T-helper 1 cell treated with Interleukin-12 subunit alpha and Interleukin-12 subunit beta and Interleukin-4 antibody, amounts not matched to agents 30 μg/mL and 1 μg/mL, for 36 hours (primary cell): ENCODE results near the gene SLC7A5.

Experiments used
- H3K27ac Mint-ChIP-seq: one replicate; pipeline ENCODE4 v1.8.0; 2021; ENCODE audit warnings: mild to moderate bottlenecking, mixed read lengths
- H3K27me3 Mint-ChIP-seq: one replicate; pipeline ENCODE4 v1.8.0; 2021; ENCODE audit warnings: low read depth, mixed read lengths
- H3K36me3 Mint-ChIP-seq: one replicate; pipeline ENCODE4 v1.8.0; 2021; ENCODE audit warnings: low read depth, mixed read lengths
- H3K4me1 Mint-ChIP-seq: one replicate; pipeline ENCODE4 v1.8.0; 2021; ENCODE audit warnings: low read depth, mixed read lengths
- H3K4me3 Mint-ChIP-seq: one replicate; pipeline ENCODE4 v1.8.0; 2021; ENCODE audit warnings: mild to moderate bottlenecking, moderate library complexity, mixed read lengths
- H3K9me3 Mint-ChIP-seq: one replicate; pipeline ENCODE4 v1.8.0; 2021; ENCODE audit warnings: mixed read lengths

The SLC7A5 gene

GRCh38 chr16:87838643-87839541 lies 30.4 kb downstream of the SLC7A5 start:
- Mint-ChIP-seq H3K27ac (no peak overlapping the region), H3K36me3 (peaks cover 24% of the 10 kb centered on the region)

GRCh38 chr16:87837627-87838289 lies 31.5 kb downstream of the SLC7A5 start:
- Mint-ChIP-seq H3K36me3 (peaks cover 19% of the 10 kb centered on the region), H3K27ac (no peak overlapping the region), H3K27me3 (no peaks in the 10 kb centered on the region), H3K4me3 (no peak overlapping the region), H3K4me1 (peaks cover 6% of the 10 kb centered on the region), H3K9me3 (no peaks in the 10 kb centered on the region)

More at GRCh38 chr16:87838643-87839541, 30.4 kb downstream of the SLC7A5 start:
- no peaks in the 10 kb centered on the region for H3K9me3 Mint-ChIP-seq
- H3K27me3 Mint-ChIP-seq = no peaks in the 10 kb centered on the region
- no peak overlapping the region for H3K4me3 Mint-ChIP-seq
- H3K4me1 Mint-ChIP-seq = peaks cover 9% of the 10 kb centered on the region

GRCh38 chr16:87836844-87837581 lies 32.3 kb downstream of the SLC7A5 start:
- Mint-ChIP-seq H3K27ac (no peak overlapping the region), H3K36me3 (peaks cover 19% of the 10 kb centered on the region)

GRCh38 chr16:87836346-87836843 lies 32.9 kb downstream of the SLC7A5 start:
- no peaks in the 10 kb centered on the region for H3K9me3 Mint-ChIP-seq
- peaks cover 22% of the 10 kb centered on the region for H3K36me3 Mint-ChIP-seq
- no peak overlapping the region for H3K4me3 Mint-ChIP-seq
- peaks cover 3% of the 10 kb centered on the region for H3K4me1 Mint-ChIP-seq
- H3K27ac Mint-ChIP-seq = no peak overlapping the region
- no peaks in the 10 kb centered on the region for H3K27me3 Mint-ChIP-seq

More at GRCh38 chr16:87836844-87837581, 32.3 kb downstream of the SLC7A5 start:
- Mint-ChIP-seq H3K27me3 (no peaks in the 10 kb centered on the region), H3K4me3 (no peak overlapping the region), H3K9me3 (no peaks in the 10 kb centered on the region), H3K4me1 (peaks cover 3% of the 10 kb centered on the region)

GRCh38 chr16:87835882-87836331 lies 33.4 kb downstream of the SLC7A5 start:
- Mint-ChIP-seq H3K27ac (no peak overlapping the region), H3K9me3 (no peaks in the 10 kb centered on the region), H3K36me3 (peaks cover 27% of the 10 kb centered on the region), H3K27me3 (no peaks in the 10 kb centered on the region), H3K4me3 (no peak overlapping the region), H3K4me1 (peaks cover 3% of the 10 kb centered on the region)

- Mint-ChIP-seq H3K36me3 (peaks cover 34% of the 10 kb centered on the region), H3K27ac (no peak overlapping the region)
Observed at GRCh38 chr16:87834668-87835473, 34.4 kb downstream of the SLC7A5 start.

GRCh38 chr16:87834005-87834667 lies 35.2 kb downstream of the SLC7A5 start:
- H3K27me3 Mint-ChIP-seq = no peaks in the 10 kb centered on the region

More at GRCh38 chr16:87834668-87835473, 34.4 kb downstream of the SLC7A5 start:
- no peaks in the 10 kb centered on the region for H3K27me3 Mint-ChIP-seq
- H3K9me3 Mint-ChIP-seq = no peaks in the 10 kb centered on the region
- no peak overlapping the region for H3K4me3 Mint-ChIP-seq
- peaks cover 3% of the 10 kb centered on the region for H3K4me1 Mint-ChIP-seq

GRCh38 chr16:87833548-87833947 lies 35.8 kb downstream of the SLC7A5 start:
- no peaks in the 10 kb centered on the region for H3K27me3 Mint-ChIP-seq
- H3K4me1 Mint-ChIP-seq = peaks cover 3% of the 10 kb centered on the region
- no peaks in the 10 kb centered on the region for H3K9me3 Mint-ChIP-seq
- H3K27ac Mint-ChIP-seq = no peak overlapping the region
- peaks cover 32% of the 10 kb centered on the region for H3K36me3 Mint-ChIP-seq
- no peak overlapping the region for H3K4me3 Mint-ChIP-seq

More at GRCh38 chr16:87834005-87834667, 35.2 kb downstream of the SLC7A5 start:
- H3K4me3 Mint-ChIP-seq = no peak overlapping the region
- peaks cover 32% of the 10 kb centered on the region for H3K36me3 Mint-ChIP-seq
- H3K4me1 Mint-ChIP-seq = peaks cover 3% of the 10 kb centered on the region
- H3K27ac Mint-ChIP-seq = no peak overlapping the region
- no peaks in the 10 kb centered on the region for H3K9me3 Mint-ChIP-seq

GRCh38 chr16:87832741-87833502 lies 36.4 kb downstream of the SLC7A5 start:
- H3K27ac Mint-ChIP-seq = no peak overlapping the region
- H3K4me1 Mint-ChIP-seq = peaks cover 3% of the 10 kb centered on the region
- no peak overlapping the region for H3K4me3 Mint-ChIP-seq
- H3K9me3 Mint-ChIP-seq = no peaks in the 10 kb centered on the region
- no peaks in the 10 kb centered on the region for H3K27me3 Mint-ChIP-seq
- H3K36me3 Mint-ChIP-seq = peaks cover 32% of the 10 kb centered on the region

- Mint-ChIP-seq H3K9me3 (no peaks in the 10 kb centered on the region), H3K36me3 (peaks cover 28% of the 10 kb centered on the region), H3K4me3 (no peak overlapping the region), H3K4me1 (peaks cover 1% of the 10 kb centered on the region), H3K27me3 (no peaks in the 10 kb centered on the region), H3K27ac (no peak overlapping the region)
Observed at GRCh38 chr16:87832137-87832527, 37.2 kb downstream of the SLC7A5 start.

GRCh38 chr16:87831421-87832136 lies 37.7 kb downstream of the SLC7A5 start:
- H3K36me3 Mint-ChIP-seq = peaks cover 26% of the 10 kb centered on the region
- H3K27ac Mint-ChIP-seq = no peak overlapping the region

GRCh38 chr16:87830673-87831420 lies 38.5 kb downstream of the SLC7A5 start:
- Mint-ChIP-seq H3K36me3 (peaks cover 22% of the 10 kb centered on the region), H3K27me3 (no peaks in the 10 kb centered on the region), H3K4me3 (no peak overlapping the region), H3K9me3 (no peaks in the 10 kb centered on the region), H3K27ac (no peak overlapping the region), H3K4me1 (no peaks in the 10 kb centered on the region)

More at GRCh38 chr16:87831421-87832136, 37.7 kb downstream of the SLC7A5 start:
- H3K27me3 Mint-ChIP-seq = no peaks in the 10 kb centered on the region
- no peak overlapping the region for H3K4me3 Mint-ChIP-seq
- no peaks in the 10 kb centered on the region for H3K9me3 Mint-ChIP-seq
- no peaks in the 10 kb centered on the region for H3K4me1 Mint-ChIP-seq
